ENCODE measurements around the gene CEMIP.

Gene CEMIP

GRCh38 chr15:80982839-80983238, 203.7 kb downstream of the CEMIP start:
- no peak for DNase-seq (ENCODE audit: low read depth)

GRCh38 chr15:80984856-80985255, 205.7 kb downstream of the CEMIP start:
- DNase-seq (ENCODE audit: low read depth) = no peak

- no peak for DNase-seq (ENCODE audit: low read depth)
These were observed 206.8 kb downstream of the CEMIP start for GRCh38 chr15:80985981-80986380.

GRCh38 chr15:80986487-80986886, 207.3 kb downstream of the CEMIP start:
- no peak for DNase-seq (ENCODE audit: low read depth)

- DNase-seq (ENCODE audit: low read depth) = no peak
These were observed 209.1 kb downstream of the CEMIP start for GRCh38 chr15:80988148-80988796.

- DNase-seq (ENCODE audit: low read depth) = no peak
These were observed 209.9 kb downstream of the CEMIP start for GRCh38 chr15:80989081-80989517.

- peak; percentile 89 for DNase-seq (ENCODE audit: low read depth)
These were observed 210.6 kb downstream of the CEMIP start, which contains the start of gene MESD for GRCh38 chr15:80989518-80990478. MESD (minus strand) TSS chr15:80989819; CDS start chr15:80989791, 28 bp downstream.

GRCh38 chr15:80990955-80991354, 211.8 kb downstream of the CEMIP start:
- DNase-seq (ENCODE audit: low read depth) = no peak

GRCh38 chr15:80991421-80991820, 212.3 kb downstream of the CEMIP start:
- DNase-seq (ENCODE audit: low read depth) = peak; percentile 45

- no peak for DNase-seq (ENCODE audit: low read depth)
These were observed 212.8 kb downstream of the CEMIP start for GRCh38 chr15:80992006-80992405.

GRCh38 chr15:80992441-80992840, 213.3 kb downstream of the CEMIP start:
- no peak for DNase-seq (ENCODE audit: low read depth)

- no peak for DNase-seq (ENCODE audit: low read depth)
These were observed 217.1 kb downstream of the CEMIP start for GRCh38 chr15:80996247-80996646.

- DNase-seq (ENCODE audit: low read depth) = no peak
These were observed 218.5 kb downstream of the CEMIP start for GRCh38 chr15:80997692-80998091.

GRCh38 chr15:80998251-80998650, 219.1 kb downstream of the CEMIP start:
- DNase-seq (ENCODE audit: low read depth) = no peak

GRCh38 chr15:80999623-81000036, 220.5 kb downstream of the CEMIP start:
- DNase-seq (ENCODE audit: low read depth) = no peak

GRCh38 chr15:81000144-81000623, 221.0 kb downstream of the CEMIP start:
- DNase-seq (ENCODE audit: low read depth) = no peak

GRCh38 chr15:81000624-81001151, 221.5 kb downstream of the CEMIP start, which contains the start of gene TLNRD1:
TLNRD1 (plus strand) TSS chr15:81000923; CDS start chr15:81002272, 1,349 bp downstream.
- DNase-seq (ENCODE audit: low read depth) = peak; percentile 75
